DOHH2 (cell line): Measurements from ENCODE around the gene MAP2K2.

Source experiments
- H3F3A ChIP-seq: fragments of 200-600 bp; sonication (generic), shearing (Covaris generic); 2 replicates; pipeline ENCODE4 v1.6.0; 2016; ENCODE audit warnings: antibody characterized with exemption, mild to moderate bottlenecking; ENCODE audit not compliant: control insufficient read depth, insufficient read depth
- H3K27ac ChIP-seq: fragments of 200-600 bp; sonication (generic); 2 replicates; pipeline ENCODE4 v1.5.1; 2014; ENCODE audit warnings: low read depth, mild to moderate bottlenecking, low read length, moderate library complexity
- H3K27me3 ChIP-seq: fragments of 200-600 bp; sonication (generic); 2 replicates; pipeline ENCODE4 v1.6.1; 2014; ENCODE audit warnings: mild to moderate bottlenecking, low read length, mixed read lengths; ENCODE audit not compliant: control insufficient read depth
- H3K36me3 ChIP-seq: fragments of 200-600 bp; sonication (generic); 2 replicates; pipeline ENCODE4 v1.6.1; 2014; ENCODE audit warnings: mild to moderate bottlenecking, low read length, moderate library complexity, mixed read lengths; ENCODE audit not compliant: control insufficient read depth
- H3K4me1 ChIP-seq: fragments of 200-600 bp; sonication (generic); 2 replicates; pipeline ENCODE4 v1.6.1; 2014; ENCODE audit warnings: mild to moderate bottlenecking, low read length, mixed read lengths; ENCODE audit not compliant: control insufficient read depth
- H3K4me2 ChIP-seq: fragments of 200-600 bp; sonication (generic); 2 replicates; pipeline ENCODE4 v1.6.0; 2014; ENCODE audit warnings: mild to moderate bottlenecking, low read length, moderate library complexity
- H3K4me3 ChIP-seq: fragments of 200-600 bp; sonication (generic); 2 replicates; pipeline ENCODE4 v1.5.1; 2014; ENCODE audit warnings: mild to moderate bottlenecking, low read length, mixed read lengths
- H3K79me2 ChIP-seq: fragments of 200-600 bp; sonication (generic); 2 replicates; pipeline ENCODE4 v1.6.1; 2014; ENCODE audit warnings: mild to moderate bottlenecking, low read length, mixed read lengths; ENCODE audit not compliant: control insufficient read depth
- H3K9me2 ChIP-seq: fragments of 200-600 bp; sonication (generic); replicated peaks from 2 replicates; pipeline ENCODE4 v1.6.1; 2014; ENCODE audit warnings: mild to moderate bottlenecking, low read length, mixed read lengths; ENCODE audit not compliant: control insufficient read depth
- H3K9me3 ChIP-seq: fragments of 200-600 bp; sonication (generic); 2 replicates; pipeline ENCODE4 v1.6.1; 2014; ENCODE audit warnings: antibody characterized with exemption, low read length, mixed read lengths; ENCODE audit not compliant: control insufficient read depth, insufficient read depth
- H4K20me1 ChIP-seq: fragments of 200-600 bp; sonication (generic); 2 replicates; pipeline ENCODE4 v1.6.0; 2014; ENCODE audit warnings: low read depth, mild to moderate bottlenecking, antibody characterized with exemption, low read length, moderate library complexity; ENCODE audit not compliant: control insufficient read depth, insufficient read depth
- CTCF ChIP-seq: fragments of 200-600 bp; sonication (generic); IDR thresholded peaks from one replicate; pipeline ENCODE4 v1.5.1; 2014; ENCODE audit warnings: antibody characterized with exemption, mild to moderate bottlenecking, low read depth, low read length; ENCODE audit not compliant: poor library complexity, severe bottlenecking
- EZH2phosphoT487 ChIP-seq: fragments of 200-600 bp; sonication (generic); IDR thresholded peaks from 2 replicates; pipeline ENCODE4 v1.6.1; 2017; ENCODE audit warnings: borderline replicate concordance, mild to moderate bottlenecking, antibody characterized with exemption, low read length, moderate library complexity, mixed read lengths

The MAP2K2 gene

GRCh38 chr19:4081441-4082129 is 42.3 kb downstream of the MAP2K2 start:
- no peaks in the 10 kb centered on the region for H3K9me3 ChIP-seq
- peaks cover 23% of the 10 kb centered on the region for H3K4me1 ChIP-seq
- H3K36me3 ChIP-seq: no peaks in the 10 kb centered on the region
- TF ChIP-seq EZH2phosphoT487 (no peak), CTCF (no peak)
- no peaks in the 10 kb centered on the region for H3K79me2 ChIP-seq
- no peaks in the 10 kb centered on the region for H4K20me1 ChIP-seq
- H3F3A ChIP-seq: no peaks in the 10 kb centered on the region
- no peak overlapping the region for H3K4me2 ChIP-seq
- no peak overlapping the region for H3K27ac ChIP-seq
- 0 out of 2 replicates have a peak, but pooled peaks cover 3% of the 10 kb centered on the region for H3K27me3 ChIP-seq
- H3K9me2 ChIP-seq: no peaks in the 10 kb centered on the region
- no peak overlapping the region for H3K4me3 ChIP-seq

GRCh38 chr19:4080473-4080872 is 43.4 kb downstream of the MAP2K2 start:
- no peaks in the 10 kb centered on the region for H3K9me2 ChIP-seq
- H3K4me2 ChIP-seq: no peak overlapping the region
- no peaks in the 10 kb centered on the region for H4K20me1 ChIP-seq
- TF ChIP-seq CTCF (no peak), EZH2phosphoT487 (no peak)
- H3F3A ChIP-seq: no peaks in the 10 kb centered on the region
- H3K4me3 ChIP-seq: no peak overlapping the region
- 0 out of 2 replicates have a peak, but pooled peaks cover 3% of the 10 kb centered on the region for H3K27me3 ChIP-seq
- H3K27ac ChIP-seq: no peak overlapping the region
- no peaks in the 10 kb centered on the region for H3K9me3 ChIP-seq
- H3K79me2 ChIP-seq: no peaks in the 10 kb centered on the region
- H3K36me3 ChIP-seq: no peaks in the 10 kb centered on the region
- peaks cover 23% of the 10 kb centered on the region for H3K4me1 ChIP-seq

GRCh38 chr19:4077800-4078684 is 45.9 kb downstream of the MAP2K2 start:
- H3K9me2 ChIP-seq: no peaks in the 10 kb centered on the region
- H3F3A ChIP-seq: no peaks in the 10 kb centered on the region
- no peak for TF ChIP-seq CTCF
- TF ChIP-seq EZH2phosphoT487: no peak
- peak overlapping the region; percentile 70 for H3K4me3 ChIP-seq
- no peaks in the 10 kb centered on the region for H3K79me2 ChIP-seq
- no peaks in the 10 kb centered on the region for H4K20me1 ChIP-seq
- no peaks in the 10 kb centered on the region for H3K9me3 ChIP-seq
- H3K4me1 ChIP-seq: peaks cover 15% of the 10 kb centered on the region
- no peaks in the 10 kb centered on the region for H3K36me3 ChIP-seq
- H3K27me3 ChIP-seq: 0 out of 2 replicates have a peak, but pooled peaks cover 3% of the 10 kb centered on the region
- H3K4me2 ChIP-seq: peak overlapping the region; percentile 76
- H3K27ac ChIP-seq: no peak overlapping the region
